HG03520 (cell line): ENCODE data around the gene MGST2.
"Not testable (repeated sequence)": the region's sequence is repeated elsewhere in the genome, so short reads cannot be mapped to it uniquely, and the experiment has no call there.

Source experiments
- ATAC-seq: cut with Tn5 transposase; IDR thresholded peaks from one replicate; pipeline ENCODE4 v1.9.1; 2021; ENCODE audit warnings: mild to moderate bottlenecking, moderate library complexity; ENCODE audit not compliant: unreplicated experiment

MGST2 gene

GRCh38 chr4:139665690-139666529, at the start of gene MGST2:
TSS of gene MGST2 (plus strand) at chr4:139665819. CDS start at chr4:139666020, 201 bp downstream.
- peak; percentile 60 for ATAC-seq

DNA sequence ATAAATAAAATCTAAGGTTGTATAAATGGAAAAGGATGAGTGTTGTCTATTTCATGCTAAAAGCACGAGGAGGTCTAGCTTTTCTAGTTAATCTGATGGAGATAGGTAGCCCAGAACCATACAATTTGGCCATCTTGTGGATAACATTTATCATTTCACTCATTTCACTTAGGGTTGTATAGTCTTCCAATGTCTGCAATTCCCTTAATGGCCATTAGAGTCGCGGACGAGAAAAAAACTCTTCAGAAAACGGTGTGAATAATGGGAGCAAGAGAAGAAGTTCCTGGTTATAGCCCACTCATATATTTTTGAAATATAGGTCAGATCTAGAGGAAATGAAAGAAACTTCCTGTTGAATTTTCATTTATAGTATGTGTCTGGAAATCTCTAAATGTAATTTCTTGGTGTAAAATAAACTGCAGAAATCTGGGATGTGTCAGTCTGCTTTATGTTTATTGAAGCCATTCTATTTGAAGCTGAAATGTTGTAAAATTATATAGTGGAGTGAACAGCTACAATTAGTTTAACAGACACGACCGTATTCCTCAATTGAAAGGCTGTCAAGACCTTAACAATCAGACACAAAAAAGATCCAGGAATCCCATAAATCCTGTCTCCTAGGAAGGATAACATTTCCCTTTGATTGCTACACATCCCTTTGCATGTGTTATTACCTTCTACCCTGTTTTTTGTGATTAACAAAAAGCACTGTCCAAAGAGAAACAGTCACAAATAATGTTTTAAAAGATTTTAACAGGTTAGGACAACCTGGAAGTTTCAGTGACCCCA, 47.7 kb upstream of the MGST2 start:
- ATAC-seq: peak; percentile 43

GRCh38 chr4:139619644-139620043, 46.0 kb upstream of the MGST2 start:
- peak; percentile 73 for ATAC-seq

DNA sequence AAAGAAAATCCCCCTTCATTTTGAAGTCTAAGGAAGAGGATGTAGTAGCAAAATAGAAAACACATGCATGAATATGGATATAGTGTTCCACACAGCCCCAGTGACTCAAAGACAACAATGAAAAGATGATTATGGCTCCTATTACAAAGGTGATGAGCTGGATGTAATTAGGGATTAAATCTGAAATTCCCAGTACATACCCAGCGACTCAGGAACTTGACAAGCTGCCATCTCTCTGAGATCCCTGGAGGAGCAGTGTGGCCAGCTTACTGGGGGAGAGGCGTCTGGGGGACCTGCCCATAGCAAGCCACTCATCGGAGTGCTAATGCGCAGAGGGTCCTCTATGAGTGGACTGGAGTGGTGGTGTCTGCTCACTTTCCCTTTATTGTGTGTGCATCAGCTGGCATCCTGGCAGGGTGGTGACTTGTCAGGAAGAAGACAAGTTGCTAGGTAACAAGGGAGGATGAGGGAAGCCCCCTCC, 42.7 kb upstream of the MGST2 start:
- ATAC-seq: no peak

DNA sequence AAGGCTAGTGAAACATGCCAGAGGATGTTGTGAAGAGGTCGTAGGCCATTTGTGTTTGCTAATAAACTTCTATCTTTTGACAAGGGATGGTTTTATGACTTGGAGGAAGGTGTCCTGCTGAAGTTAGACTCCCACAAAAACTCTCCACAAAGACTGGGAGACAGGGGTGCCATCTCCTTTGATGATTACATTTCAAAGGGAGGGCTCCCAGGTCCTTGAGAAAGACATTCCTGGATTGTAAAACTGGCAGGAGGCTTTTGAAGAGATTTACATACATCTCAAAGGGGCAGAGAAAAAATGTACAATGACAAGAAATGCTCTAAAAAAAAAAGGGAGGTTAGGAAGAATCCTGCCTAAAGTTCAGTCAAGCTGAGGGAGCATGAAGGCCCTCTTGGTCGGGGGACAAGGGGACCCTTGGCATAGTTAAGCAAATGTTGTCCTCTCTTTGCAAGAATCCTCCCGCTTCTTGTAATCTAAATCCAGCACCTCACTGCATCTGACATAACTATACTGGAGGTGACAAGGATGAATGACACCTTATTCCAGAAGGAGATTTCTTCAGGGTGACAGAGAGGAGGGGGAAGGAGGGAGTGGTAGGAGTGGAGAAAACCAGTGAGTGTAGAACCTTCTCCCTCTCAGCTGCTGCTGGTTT, 41.1 kb upstream of the MGST2 start:
- ATAC-seq: no peak

DNA sequence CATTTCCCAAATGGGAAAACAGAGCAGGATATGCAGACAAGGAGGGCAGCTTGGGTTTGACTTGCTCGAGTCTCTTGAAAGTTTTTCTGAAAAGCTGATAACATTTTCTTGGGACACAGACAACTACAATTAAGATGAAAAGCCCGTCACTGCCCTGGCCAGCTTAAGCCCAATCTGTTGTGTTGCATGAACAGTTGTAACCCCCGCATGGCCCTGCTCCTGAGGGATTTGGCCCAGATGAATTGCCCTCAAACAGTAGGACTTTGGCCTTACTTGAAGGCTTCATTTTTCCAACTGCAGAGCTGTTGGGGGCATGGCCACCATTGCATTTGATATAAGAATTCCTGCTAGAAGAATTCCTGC, 40.5 kb upstream of the MGST2 start:
- no peak for ATAC-seq

- no peak for ATAC-seq
These were observed 40.1 kb upstream of the MGST2 start for GRCh38 chr4:139625482-139625881.

GRCh38 chr4:139628184-139629012, 37.2 kb upstream of the MGST2 start:
- ATAC-seq: no peak

DNA sequence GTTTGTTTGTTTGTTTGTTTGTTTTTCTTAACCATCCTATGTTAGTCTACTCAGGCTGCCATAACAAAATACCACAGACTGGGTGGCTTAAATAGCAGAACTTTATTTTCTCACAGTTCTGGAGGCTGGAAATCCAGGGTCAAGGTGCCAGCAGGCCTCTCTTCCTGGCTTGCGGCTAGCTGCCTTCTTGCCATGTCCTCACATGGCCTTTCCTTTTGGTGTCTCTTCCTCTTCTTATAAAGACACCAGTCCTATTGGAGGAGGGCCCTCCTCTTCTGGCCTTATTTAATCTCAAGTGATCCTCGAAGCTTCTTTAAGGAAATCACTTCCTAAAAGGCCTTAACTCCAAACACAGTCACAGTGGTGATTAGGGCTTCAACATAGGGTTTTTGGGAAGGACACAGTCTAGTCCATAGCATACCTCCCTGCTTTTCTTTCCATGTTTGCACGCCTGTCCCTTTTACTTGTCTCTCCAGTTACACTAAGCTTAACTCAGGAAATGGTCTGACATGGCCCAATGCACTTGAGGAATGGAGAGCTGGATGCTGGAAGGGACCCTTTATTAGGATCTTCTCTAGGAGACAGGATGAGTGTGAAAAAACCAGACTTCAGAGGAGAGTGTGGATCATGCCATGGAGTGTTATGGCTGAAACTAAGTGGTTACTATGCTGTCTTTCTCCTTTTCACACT, 36.0 kb upstream of the MGST2 start:
- no peak for ATAC-seq

- no peak for ATAC-seq
These were observed 35.5 kb upstream of the MGST2 start for GRCh38 chr4:139630126-139630495.

DNA sequence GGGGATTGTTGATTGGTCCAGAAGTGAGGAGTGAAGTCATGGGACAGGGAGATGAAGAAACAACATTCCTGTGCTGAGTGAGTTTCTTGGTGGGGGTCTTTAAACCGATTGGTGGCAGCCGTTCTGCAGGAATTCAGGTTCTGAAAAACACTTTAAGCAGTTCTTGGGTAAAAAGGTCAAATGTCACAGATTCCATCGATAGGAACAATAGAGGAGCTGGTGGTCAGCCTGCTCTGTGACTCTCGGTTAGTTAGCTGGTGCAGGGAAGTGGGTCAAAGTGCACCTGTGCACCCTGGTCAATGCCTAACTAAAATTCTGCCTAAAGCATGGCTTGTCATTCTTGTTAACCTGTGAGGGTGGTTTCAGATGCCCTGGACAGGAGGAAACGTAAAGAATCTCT, 34.6 kb upstream of the MGST2 start:
- no peak for ATAC-seq

DNA sequence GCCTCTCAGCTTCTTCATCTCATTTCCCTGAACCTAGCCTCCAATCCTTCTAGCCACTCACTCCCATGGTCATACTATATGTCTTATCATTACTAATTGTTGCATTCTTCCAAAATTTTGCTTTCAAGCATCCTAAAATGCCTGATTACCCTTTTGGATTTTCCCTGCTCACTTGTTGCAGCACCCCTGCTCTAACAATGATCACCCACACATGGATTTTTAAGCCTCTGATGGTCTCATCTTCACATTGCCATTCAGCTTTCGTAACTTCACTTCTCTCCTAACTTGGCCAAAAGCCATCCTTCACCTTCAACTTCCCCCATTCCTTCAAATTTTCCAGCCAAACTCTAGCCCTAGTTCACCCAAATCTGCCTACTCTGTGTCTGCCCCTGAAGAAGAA, 33.8 kb upstream of the MGST2 start:
- ATAC-seq: no peak

- ATAC-seq: not testable (repeated sequence)
These were observed 32.9 kb upstream of the MGST2 start for GRCh38 chr4:139632739-139633138.

DNA sequence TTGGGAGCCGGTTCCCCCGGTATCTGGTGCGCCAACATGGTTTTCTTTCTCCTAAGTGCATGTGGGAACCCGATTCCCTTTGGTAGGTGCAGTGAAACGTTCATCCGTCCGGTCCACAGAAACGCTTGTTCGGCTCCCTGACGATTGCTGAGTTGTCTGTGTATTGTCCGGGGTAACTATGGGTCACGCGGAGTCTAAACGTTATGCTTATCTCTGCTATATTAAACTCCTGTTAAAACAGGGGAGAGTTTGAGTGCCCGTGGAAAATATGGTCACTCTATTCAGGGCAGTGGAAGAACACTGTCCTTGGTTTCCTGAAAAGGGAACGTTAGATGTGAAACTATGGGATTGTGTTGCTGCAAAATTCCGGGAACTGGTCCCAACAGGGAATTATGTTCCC, 32.4 kb upstream of the MGST2 start:
- no peak for ATAC-seq

- no peak for ATAC-seq
These were observed 32.0 kb upstream of the MGST2 start for GRCh38 chr4:139633661-139634060.

- ATAC-seq: no peak
These were observed 29.7 kb upstream of the MGST2 start for GRCh38 chr4:139635966-139636365.

DNA sequence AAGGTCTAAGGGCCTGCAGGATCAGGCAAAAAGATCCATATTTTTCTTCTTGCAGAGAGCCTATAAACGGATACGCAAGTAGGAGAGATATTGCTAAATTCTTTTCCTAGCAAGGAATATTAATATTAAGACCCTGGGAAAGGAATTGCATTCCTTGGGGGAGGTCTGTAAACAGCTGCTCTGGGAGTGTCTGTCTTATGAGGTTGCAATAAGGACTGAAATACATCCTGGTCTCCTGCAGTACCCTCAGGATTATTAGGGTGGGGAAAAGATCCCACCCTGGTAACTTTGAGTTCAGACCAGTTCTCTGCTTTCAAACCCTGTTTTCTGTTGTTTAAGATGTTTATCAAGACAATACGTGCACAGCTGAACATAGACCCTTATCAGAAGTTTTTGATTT, 27.3 kb upstream of the MGST2 start:
- ATAC-seq: not testable (repeated sequence)

- no peak for ATAC-seq
These were observed 26.0 kb upstream of the MGST2 start for GRCh38 chr4:139639654-139640053.

DNA sequence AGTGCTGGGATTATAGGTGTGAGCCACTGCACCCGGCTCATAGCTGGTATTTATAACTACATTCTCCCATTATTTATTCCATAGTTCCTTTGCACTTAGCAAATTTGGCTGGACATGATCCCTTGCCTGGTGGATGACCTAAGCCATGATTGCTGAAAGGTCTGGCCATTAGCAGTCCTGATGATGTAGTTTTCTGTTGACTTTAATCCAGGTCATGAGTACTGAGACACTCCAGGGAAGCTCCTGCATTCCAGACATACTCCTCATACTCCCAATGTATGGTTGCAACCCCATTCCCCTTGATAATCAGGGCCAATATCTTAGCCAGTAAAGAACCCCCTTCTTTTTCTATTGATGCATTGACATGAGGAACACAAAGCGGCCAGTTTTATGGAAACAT, 24.4 kb upstream of the MGST2 start:
- no peak for ATAC-seq

- ATAC-seq: no peak
These were observed 23.3 kb upstream of the MGST2 start for GRCh38 chr4:139642364-139642763.
